ENCODE results near the gene GPR25. TPM values are rescaled to one million over a fixed set of nuclear protein-coding genes. Genes with fewer than 3 reads are reported as not detected.

Gene GPR25
- total RNA-seq, result 0.84 TPM

- no peaks in the 10 kb centered on the region for H3K9me3 ChIP-seq (ENCODE audit: low read depth, low read length)
- H3K4me1 ChIP-seq (ENCODE audit: insufficient read depth, low read length), result peaks cover 25% of the 10 kb centered on the region
- peaks cover 13% of the 10 kb centered on the region for H3K27me3 ChIP-seq (ENCODE audit: insufficient read depth, low read length)
- no peak within 1 kb of the TSS for H3K4me3 ChIP-seq (ENCODE audit: low read length)
Measured at GRCh38 chr1:200872446-200873115, at the start of gene GPR25. TSS of gene GPR25 (plus strand) at chr1:200872981. CDS start at chr1:200873038, 57 bp downstream.

GRCh38 chr1:200831091-200831490 lies 41.7 kb upstream of the GPR25 start:
- Histone ChIP-seq H3K27me3 (ENCODE audit: insufficient read depth, low read length) (no peaks in the 10 kb centered on the region), H3K9me3 (ENCODE audit: low read depth, low read length) (no peaks in the 10 kb centered on the region), H3K4me1 (ENCODE audit: insufficient read depth, low read length) (no peaks in the 10 kb centered on the region), H3K4me3 (ENCODE audit: low read length) (no peak overlapping the region)

GRCh38 chr1:200834383-200834782 lies 38.4 kb upstream of the GPR25 start:
- no peaks in the 10 kb centered on the region for H3K9me3 ChIP-seq (ENCODE audit: low read depth, low read length)
- no peaks in the 10 kb centered on the region for H3K4me1 ChIP-seq (ENCODE audit: insufficient read depth, low read length)
- no peak overlapping the region for H3K4me3 ChIP-seq (ENCODE audit: low read length)
- H3K27me3 ChIP-seq (ENCODE audit: insufficient read depth, low read length), result no peaks in the 10 kb centered on the region

GRCh38 chr1:200836213-200836612 lies 36.6 kb upstream of the GPR25 start:
- Histone ChIP-seq H3K4me3 (ENCODE audit: low read length) (no peak overlapping the region), H3K27me3 (ENCODE audit: insufficient read depth, low read length) (no peaks in the 10 kb centered on the region), H3K9me3 (ENCODE audit: low read depth, low read length) (no peaks in the 10 kb centered on the region), H3K4me1 (ENCODE audit: insufficient read depth, low read length) (no peaks in the 10 kb centered on the region)

GRCh38 chr1:200837931-200838571 lies 34.7 kb upstream of the GPR25 start:
- Histone ChIP-seq H3K9me3 (ENCODE audit: low read depth, low read length) (no peaks in the 10 kb centered on the region), H3K27me3 (ENCODE audit: insufficient read depth, low read length) (no peaks in the 10 kb centered on the region), H3K4me1 (ENCODE audit: insufficient read depth, low read length) (no peaks in the 10 kb centered on the region), H3K4me3 (ENCODE audit: low read length) (no peak overlapping the region)

- no peaks in the 10 kb centered on the region for H3K4me1 ChIP-seq (ENCODE audit: insufficient read depth, low read length)
- no peaks in the 10 kb centered on the region for H3K9me3 ChIP-seq (ENCODE audit: low read depth, low read length)
- no peak overlapping the region for H3K4me3 ChIP-seq (ENCODE audit: low read length)
- no peaks in the 10 kb centered on the region for H3K27me3 ChIP-seq (ENCODE audit: insufficient read depth, low read length)
Measured at GRCh38 chr1:200838676-200839445, 33.9 kb upstream of the GPR25 start.

GRCh38 chr1:200845360-200845759 lies 27.4 kb upstream of the GPR25 start:
- Histone ChIP-seq H3K9me3 (ENCODE audit: low read depth, low read length) (no peaks in the 10 kb centered on the region), H3K4me1 (ENCODE audit: insufficient read depth, low read length) (no peaks in the 10 kb centered on the region)

GRCh38 chr1:200846398-200846797 lies 26.4 kb upstream of the GPR25 start:
- H3K9me3 ChIP-seq (ENCODE audit: low read depth, low read length), result no peaks in the 10 kb centered on the region
- H3K4me1 ChIP-seq (ENCODE audit: insufficient read depth, low read length), result no peaks in the 10 kb centered on the region
- no peaks in the 10 kb centered on the region for H3K27me3 ChIP-seq (ENCODE audit: insufficient read depth, low read length)
- H3K4me3 ChIP-seq (ENCODE audit: low read length), result no peak overlapping the region

More at GRCh38 chr1:200845360-200845759, 27.4 kb upstream of the GPR25 start:
- H3K27me3 ChIP-seq (ENCODE audit: insufficient read depth, low read length), result no peaks in the 10 kb centered on the region
- no peak overlapping the region for H3K4me3 ChIP-seq (ENCODE audit: low read length)

- no peaks in the 10 kb centered on the region for H3K4me1 ChIP-seq (ENCODE audit: insufficient read depth, low read length)
- H3K4me3 ChIP-seq (ENCODE audit: low read length), result no peak overlapping the region
- H3K27me3 ChIP-seq (ENCODE audit: insufficient read depth, low read length), result no peaks in the 10 kb centered on the region
- H3K9me3 ChIP-seq (ENCODE audit: low read depth, low read length), result no peaks in the 10 kb centered on the region
Measured at GRCh38 chr1:200849430-200849829, 23.4 kb upstream of the GPR25 start.

GRCh38 chr1:200850554-200850953 lies 22.2 kb upstream of the GPR25 start:
- Histone ChIP-seq H3K27me3 (ENCODE audit: insufficient read depth, low read length) (no peaks in the 10 kb centered on the region), H3K9me3 (ENCODE audit: low read depth, low read length) (no peaks in the 10 kb centered on the region), H3K4me3 (ENCODE audit: low read length) (no peak overlapping the region), H3K4me1 (ENCODE audit: insufficient read depth, low read length) (no peaks in the 10 kb centered on the region)

- Histone ChIP-seq H3K27me3 (ENCODE audit: insufficient read depth, low read length) (no peaks in the 10 kb centered on the region), H3K4me1 (ENCODE audit: insufficient read depth, low read length) (no peaks in the 10 kb centered on the region), H3K9me3 (ENCODE audit: low read depth, low read length) (no peaks in the 10 kb centered on the region), H3K4me3 (ENCODE audit: low read length) (no peak overlapping the region)
Measured at GRCh38 chr1:200856716-200857357, 15.9 kb upstream of the GPR25 start.

- Histone ChIP-seq H3K27me3 (ENCODE audit: insufficient read depth, low read length) (no peaks in the 10 kb centered on the region), H3K4me3 (ENCODE audit: low read length) (no peak overlapping the region), H3K9me3 (ENCODE audit: low read depth, low read length) (no peaks in the 10 kb centered on the region), H3K4me1 (ENCODE audit: insufficient read depth, low read length) (no peaks in the 10 kb centered on the region)
Measured at GRCh38 chr1:200857804-200858203, 15.0 kb upstream of the GPR25 start.

GRCh38 chr1:200861937-200862647 lies 10.7 kb upstream of the GPR25 start:
- H3K9me3 ChIP-seq (ENCODE audit: low read depth, low read length), result no peaks in the 10 kb centered on the region
- H3K4me1 ChIP-seq (ENCODE audit: insufficient read depth, low read length), result peaks cover 5% of the 10 kb centered on the region
- H3K27me3 ChIP-seq (ENCODE audit: insufficient read depth, low read length), result no peaks in the 10 kb centered on the region
- H3K4me3 ChIP-seq (ENCODE audit: low read length), result no peak overlapping the region

GRCh38 chr1:200862713-200863415 lies 9.9 kb upstream of the GPR25 start:
- H3K4me1 ChIP-seq (ENCODE audit: insufficient read depth, low read length), result peaks cover 9% of the 10 kb centered on the region
- H3K4me3 ChIP-seq (ENCODE audit: low read length), result no peak overlapping the region
- H3K9me3 ChIP-seq (ENCODE audit: low read depth, low read length), result no peaks in the 10 kb centered on the region
- no peaks in the 10 kb centered on the region for H3K27me3 ChIP-seq (ENCODE audit: insufficient read depth, low read length)
